GM12865 (cell line): ENCODE measurements around the gene MACF1.

Experiments
- DNase-seq: peaks from one replicate; pipeline ENCODE4 v3.0.0; 2010; ENCODE audit warnings: low read depth
- H3K4me3 ChIP-seq: 2 replicates; pipeline ENCODE4 v1.5.1; 2011; ENCODE audit warnings: mild to moderate bottlenecking, low read depth, low read length, control low read depth
- TF ChIP-seq, protein P1 (sequence below): IDR thresholded peaks from 2 replicates; pipeline ENCODE4 v1.5.1; 2011; ENCODE audit warnings: low read length, control low read depth, low read depth, inconsistent platforms; ENCODE audit not compliant: insufficient read depth; ENCODE audit errors: missing control alignments

The MACF1 gene

DNA sequence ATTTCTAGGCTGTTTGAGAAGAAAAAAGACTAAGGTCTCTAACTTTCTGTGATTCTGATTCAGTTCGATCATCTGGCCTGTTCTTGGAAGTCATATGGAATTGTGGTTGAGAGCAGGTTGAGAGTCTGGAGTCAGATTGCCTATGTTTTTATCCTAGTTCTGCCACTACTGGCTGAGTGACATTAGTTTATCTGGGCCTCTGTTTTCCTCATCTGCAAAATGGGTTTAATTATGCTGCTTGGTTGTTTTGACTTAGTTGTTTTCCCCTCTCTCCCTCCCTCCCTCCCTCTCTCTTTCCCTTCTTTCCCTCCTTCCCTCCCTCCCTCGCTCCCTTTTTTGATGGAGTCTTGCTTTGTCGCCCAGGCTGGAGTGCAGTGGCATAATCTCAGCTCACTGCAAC is 6.2 kb downstream of the MACF1 start:
- DNase-seq, result no peak
- no peak overlapping the region for H3K4me3 ChIP-seq
- TF ChIP-seq, protein P1, sequence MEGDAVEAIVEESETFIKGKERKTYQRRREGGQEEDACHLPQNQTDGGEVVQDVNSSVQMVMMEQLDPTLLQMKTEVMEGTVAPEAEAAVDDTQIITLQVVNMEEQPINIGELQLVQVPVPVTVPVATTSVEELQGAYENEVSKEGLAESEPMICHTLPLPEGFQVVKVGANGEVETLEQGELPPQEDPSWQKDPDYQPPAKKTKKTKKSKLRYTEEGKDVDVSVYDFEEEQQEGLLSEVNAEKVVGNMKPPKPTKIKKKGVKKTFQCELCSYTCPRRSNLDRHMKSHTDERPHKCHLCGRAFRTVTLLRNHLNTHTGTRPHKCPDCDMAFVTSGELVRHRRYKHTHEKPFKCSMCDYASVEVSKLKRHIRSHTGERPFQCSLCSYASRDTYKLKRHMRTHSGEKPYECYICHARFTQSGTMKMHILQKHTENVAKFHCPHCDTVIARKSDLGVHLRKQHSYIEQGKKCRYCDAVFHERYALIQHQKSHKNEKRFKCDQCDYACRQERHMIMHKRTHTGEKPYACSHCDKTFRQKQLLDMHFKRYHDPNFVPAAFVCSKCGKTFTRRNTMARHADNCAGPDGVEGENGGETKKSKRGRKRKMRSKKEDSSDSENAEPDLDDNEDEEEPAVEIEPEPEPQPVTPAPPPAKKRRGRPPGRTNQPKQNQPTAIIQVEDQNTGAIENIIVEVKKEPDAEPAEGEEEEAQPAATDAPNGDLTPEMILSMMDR, result no peak

DNA sequence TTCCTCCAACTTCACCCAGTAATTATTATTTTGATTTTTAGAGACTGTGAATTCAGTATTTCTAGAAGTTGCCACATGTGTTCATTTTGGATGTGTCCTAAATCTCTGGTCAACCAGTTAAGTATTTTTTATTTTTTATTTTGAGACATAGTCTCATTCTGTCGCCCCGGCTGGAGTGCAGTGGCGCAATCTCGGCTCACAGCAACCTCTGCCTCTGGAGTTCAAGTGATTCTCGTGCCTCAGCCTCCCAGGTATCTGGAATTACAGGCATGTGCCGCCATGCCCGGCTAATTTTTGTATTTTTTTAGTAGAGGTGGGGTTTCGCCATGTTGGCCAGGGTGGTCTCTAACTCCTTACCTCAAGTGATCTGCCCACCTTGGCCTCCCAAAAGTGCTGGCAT is 8.0 kb downstream of the MACF1 start:
- H3K4me3 ChIP-seq, result no peak overlapping the region
- DNase-seq, result no peak

DNA sequence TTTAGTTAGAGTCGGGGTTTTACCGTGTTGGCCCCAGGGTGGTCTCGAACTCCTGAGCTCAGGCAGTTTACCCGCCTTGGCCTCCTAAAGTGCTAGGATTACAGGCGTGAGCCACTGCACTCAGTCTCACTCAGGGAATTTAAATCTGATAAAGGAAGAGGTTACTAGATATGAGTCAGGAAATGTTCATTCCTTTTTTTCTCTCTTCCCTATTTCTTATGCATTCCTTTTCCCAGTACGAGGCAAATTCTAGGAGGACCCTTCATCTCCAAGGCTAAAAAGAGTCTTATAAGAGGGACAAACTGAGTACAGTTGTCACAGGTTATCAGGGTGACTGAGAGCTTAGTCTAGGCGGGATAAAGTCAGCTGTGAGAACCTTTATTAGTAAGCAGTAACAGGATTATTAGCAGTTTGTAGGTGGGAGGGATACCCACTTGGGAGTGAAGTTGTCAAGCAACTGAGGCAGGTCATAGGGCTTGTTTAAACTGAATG is 9.1 kb downstream of the MACF1 start:
- H3K4me3 ChIP-seq, result no peak overlapping the region
- TF ChIP-seq, protein P1, result no peak
- no peak for DNase-seq

More for the DNA sequence above, 8.0 kb downstream of the MACF1 start:
- TF ChIP-seq, protein P1, result no peak

DNA sequence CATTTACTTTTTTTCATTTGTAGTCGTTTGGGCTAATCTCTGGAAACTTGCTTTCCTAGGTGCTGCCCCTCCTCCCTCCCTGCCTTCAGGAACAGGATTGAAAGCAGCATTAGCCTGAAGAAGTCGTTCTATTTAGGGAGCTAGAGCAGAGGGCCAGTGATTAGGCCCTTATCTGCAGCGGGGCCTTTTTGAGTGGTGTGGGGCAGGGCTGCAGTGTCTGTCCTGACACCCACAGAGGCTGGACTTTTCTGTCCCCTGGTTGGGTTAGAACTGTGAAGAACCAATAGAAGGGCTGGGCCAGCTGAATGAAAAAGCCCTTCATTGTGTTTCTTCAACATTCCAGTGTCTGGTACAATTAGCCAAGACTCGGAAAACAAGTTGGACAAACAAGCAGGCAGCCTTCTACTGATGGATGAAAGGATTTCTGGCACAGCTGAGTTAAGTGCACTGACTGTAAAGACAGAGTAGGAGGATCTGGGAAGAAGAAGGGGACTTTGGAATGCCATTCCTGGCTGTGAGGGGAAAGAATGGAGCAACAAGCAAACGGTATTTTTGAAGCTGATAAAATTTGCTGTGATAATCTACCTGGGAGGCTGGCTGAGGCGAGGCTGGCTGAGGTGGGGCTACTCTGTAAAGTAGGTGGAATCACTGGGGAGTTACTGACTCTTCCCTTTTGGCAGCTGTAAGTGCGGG is 9.7 kb downstream of the MACF1 start:
- H3K4me3 ChIP-seq, result no peak overlapping the region
- TF ChIP-seq, protein P1, result no peak
- no peak for DNase-seq

DNA sequence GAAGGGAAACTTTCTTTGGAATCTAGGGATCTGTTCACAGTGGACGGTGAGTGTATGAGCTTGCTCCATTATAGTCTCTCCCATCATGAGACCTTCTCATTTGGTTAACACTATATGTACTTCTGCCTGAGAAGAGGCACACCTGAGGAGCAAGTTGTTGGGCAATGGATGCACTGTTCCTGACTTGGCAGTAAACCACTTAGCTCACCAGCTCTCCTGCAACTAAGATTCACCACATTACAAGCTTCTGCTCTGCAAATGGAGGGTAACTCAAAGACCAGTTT is 10.2 kb downstream of the MACF1 start:
- TF ChIP-seq, protein P1, result no peak
- peak overlapping the region; percentile 72 for H3K4me3 ChIP-seq
- no peak for DNase-seq

DNA sequence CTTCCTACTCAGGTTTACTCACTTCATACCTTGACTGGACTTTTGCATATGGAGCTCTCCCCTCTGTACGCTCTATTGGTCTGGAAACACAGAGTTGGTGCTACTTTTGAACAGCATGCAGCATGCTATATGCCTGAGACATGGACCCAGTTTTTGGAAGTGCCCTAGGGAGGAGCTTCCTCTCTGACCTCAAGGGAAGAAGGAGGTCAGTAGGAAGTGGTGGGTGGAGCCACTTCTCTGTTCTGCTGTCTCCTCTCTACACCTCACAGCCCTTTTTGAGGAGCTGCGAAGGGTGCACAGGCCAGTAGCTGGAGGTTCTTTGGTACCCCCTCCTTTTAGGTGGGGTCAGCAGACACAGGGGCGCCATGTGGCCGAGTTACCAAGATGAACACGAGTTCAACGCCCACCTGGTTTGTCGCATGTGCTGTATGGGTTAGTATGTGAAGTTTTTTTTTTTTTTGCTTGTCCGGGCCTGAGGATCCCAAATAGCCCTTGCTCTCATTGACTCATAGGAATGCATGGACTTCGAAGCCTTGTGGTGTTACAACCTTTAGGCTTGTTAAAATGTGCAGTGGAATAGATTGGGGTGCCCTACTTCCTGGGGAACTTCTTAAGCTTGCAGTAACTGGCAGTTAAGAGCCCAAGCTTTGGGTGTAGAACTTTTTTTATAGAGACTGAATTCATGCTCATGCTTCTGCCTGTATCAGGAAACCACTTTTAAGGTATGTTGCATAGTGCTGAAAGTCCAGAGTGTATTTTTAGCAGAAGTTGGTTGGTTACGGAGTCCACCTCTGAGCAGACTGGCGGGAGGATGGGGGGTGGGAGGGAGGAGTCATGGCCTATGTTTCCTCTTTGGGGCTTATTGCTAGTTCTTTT is 10.7 kb downstream of the MACF1 start:
- peak; percentile 87 for DNase-seq
- TF ChIP-seq, protein P1, result no peak
- H3K4me3 ChIP-seq, result peak overlapping the region; percentile 72
